Measurements from ENCODE around the gene ACIN1.
A peak's percentile ranks its signal among the peaks of the same experiment; 100 is the strongest.

Gene ACIN1

GRCh38 chr14:23025151-23025814, 69.7 kb downstream of the ACIN1 start:
- Histone ChIP-seq H2BK120ac (ENCODE audit: low read depth, low read length) (no peak overlapping the region), H3K9ac (ENCODE audit: low read depth, low read length, poor library complexity) (peak overlapping the region; percentile 24), H3K4me3 (ENCODE audit: low read length in 2 of 2) (no peak overlapping the region), H3K4me2 (ENCODE audit: insufficient read depth, low read length, poor library complexity, severe bottlenecking) (no peak overlapping the region), H3K18ac (ENCODE audit: low read length) (no peak overlapping the region), H4K91ac (ENCODE audit: low read depth, low read length, poor library complexity) (no peak overlapping the region), H3K14ac (ENCODE audit: low read length) (no peak overlapping the region), H2AK5ac (ENCODE audit: low read depth, low read length) (no peak overlapping the region), H3K4ac (ENCODE audit: low read length) (no peak overlapping the region), H3K9me3 (replicated peaks in 1 of 2; ENCODE audit: control insufficient read depth in 2 of 2, insufficient read depth in 1 of 2, low read depth in 1 of 2, low read length in 2 of 2) (no peaks in the 10 kb centered on the region), H3K79me1 (ENCODE audit: low read depth, low read length) (no peaks in the 10 kb centered on the region), H3K27ac (replicated peaks; ENCODE audit: low read length) (no peak overlapping the region), H2BK12ac (ENCODE audit: low read length) (no peak overlapping the region), H3K36me3 (replicated peaks in 1 of 2; ENCODE audit: control insufficient read depth in 2 of 2, insufficient read depth in 2 of 2, low read length in 2 of 2) (peaks cover 16 to 56% of the 10 kb centered on the region in 2 donors), H2AFZ (ENCODE audit: low read length) (no peak overlapping the region), H3K4me1 (ENCODE audit: control insufficient read depth in 2 of 2, insufficient read depth in 1 of 2, low read depth in 1 of 2, low read length in 2 of 2) (peaks cover 2 to 13% of the 10 kb centered on the region in 2 donors), H4K8ac (ENCODE audit: low read depth, low read length) (no peak overlapping the region), H3K23ac (ENCODE audit: low read depth, low read length, poor library complexity) (no peak overlapping the region), H2BK15ac (ENCODE audit: low read length) (no peak overlapping the region), H2BK5ac (ENCODE audit: low read length) (no peak overlapping the region), H3K27me3 (ENCODE audit: control insufficient read depth in 3 of 3, insufficient read depth in 3 of 3, low read depth in 1 of 3, low read length in 3 of 3) (no peaks in the 10 kb centered on the region)
- WGBS, 2 donors (ENCODE audit: extremely low coverage in 2 of 2, insufficient read length in 2 of 2, insufficient replicate concordance in 1 of 2) = no CpG with 5 or more reads among the region's 4 CpGs
- no peak for DNase-seq (ENCODE audit: low spot score)

GRCh38 chr14:23024612-23025075, 70.3 kb downstream of the ACIN1 start:
- H3K27me3 ChIP-seq (ENCODE audit: control insufficient read depth in 3 of 3, insufficient read depth in 3 of 3, low read depth in 1 of 3, low read length in 3 of 3) = no peaks in the 10 kb centered on the region
- no peak overlapping the region for H4K91ac ChIP-seq (ENCODE audit: low read depth, low read length, poor library complexity)
- H2BK120ac ChIP-seq (ENCODE audit: low read depth, low read length) = no peak overlapping the region
- no peak overlapping the region for H3K14ac ChIP-seq (ENCODE audit: low read length)
- no CpG with 5 or more reads among the region's 7 CpGs for WGBS, 2 donors (ENCODE audit: extremely low coverage in 2 of 2, insufficient read length in 2 of 2, insufficient replicate concordance in 1 of 2)
- no peak for DNase-seq (ENCODE audit: low spot score)
- H2BK5ac ChIP-seq (ENCODE audit: low read length) = no peak overlapping the region
- no peak overlapping the region for H4K8ac ChIP-seq (ENCODE audit: low read depth, low read length)
- H3K4me2 ChIP-seq (ENCODE audit: insufficient read depth, low read length, poor library complexity, severe bottlenecking) = no peak overlapping the region
- no peak overlapping the region for H3K9ac ChIP-seq (ENCODE audit: low read depth, low read length, poor library complexity)
- no peak overlapping the region for H3K4me3 ChIP-seq (ENCODE audit: low read length in 2 of 2)
- H3K27ac ChIP-seq (replicated peaks; ENCODE audit: low read length) = no peak overlapping the region
- H2BK15ac ChIP-seq (ENCODE audit: low read length) = no peak overlapping the region
- no peak overlapping the region for H3K23ac ChIP-seq (ENCODE audit: low read depth, low read length, poor library complexity)
- H2AFZ ChIP-seq (ENCODE audit: low read length) = no peak overlapping the region
- no peak overlapping the region for H3K4ac ChIP-seq (ENCODE audit: low read length)
- H3K36me3 ChIP-seq (replicated peaks in 1 of 2; ENCODE audit: control insufficient read depth in 2 of 2, insufficient read depth in 2 of 2, low read length in 2 of 2) = peaks cover 16 to 55% of the 10 kb centered on the region in 2 donors
- H2BK12ac ChIP-seq (ENCODE audit: low read length) = no peak overlapping the region
- H3K18ac ChIP-seq (ENCODE audit: low read length) = no peak overlapping the region
- H3K4me1 ChIP-seq (ENCODE audit: control insufficient read depth in 2 of 2, insufficient read depth in 1 of 2, low read depth in 1 of 2, low read length in 2 of 2) = peaks cover 2 to 13% of the 10 kb centered on the region in 2 donors
- no peaks in the 10 kb centered on the region for H3K9me3 ChIP-seq (replicated peaks in 1 of 2; ENCODE audit: control insufficient read depth in 2 of 2, insufficient read depth in 1 of 2, low read depth in 1 of 2, low read length in 2 of 2)
- no peaks in the 10 kb centered on the region for H3K79me1 ChIP-seq (ENCODE audit: low read depth, low read length)
- no peak overlapping the region for H2AK5ac ChIP-seq (ENCODE audit: low read depth, low read length)

GRCh38 chr14:23023795-23024152, 71.2 kb downstream of the ACIN1 start:
- DNase-seq (ENCODE audit: low spot score) = no peak
- no peak overlapping the region for H2BK5ac ChIP-seq (ENCODE audit: low read length)
- H3K18ac ChIP-seq (ENCODE audit: low read length) = no peak overlapping the region
- no peak overlapping the region for H4K91ac ChIP-seq (ENCODE audit: low read depth, low read length, poor library complexity)
- H3K27me3 ChIP-seq (ENCODE audit: control insufficient read depth in 3 of 3, insufficient read depth in 3 of 3, low read depth in 1 of 3, low read length in 3 of 3) = no peaks in the 10 kb centered on the region
- no peak overlapping the region for H3K9ac ChIP-seq (ENCODE audit: low read depth, low read length, poor library complexity)
- H2AK5ac ChIP-seq (ENCODE audit: low read depth, low read length) = no peak overlapping the region
- no peaks in the 10 kb centered on the region for H3K79me1 ChIP-seq (ENCODE audit: low read depth, low read length)
- H3K4me2 ChIP-seq (ENCODE audit: insufficient read depth, low read length, poor library complexity, severe bottlenecking) = no peak overlapping the region
- no peak overlapping the region for H2BK12ac ChIP-seq (ENCODE audit: low read length)
- H2BK15ac ChIP-seq (ENCODE audit: low read length) = no peak overlapping the region
- peaks cover 2 to 13% of the 10 kb centered on the region in 2 donors for H3K4me1 ChIP-seq (ENCODE audit: control insufficient read depth in 2 of 2, insufficient read depth in 1 of 2, low read depth in 1 of 2, low read length in 2 of 2)
- H3K36me3 ChIP-seq (replicated peaks in 1 of 2; ENCODE audit: control insufficient read depth in 2 of 2, insufficient read depth in 2 of 2, low read length in 2 of 2) = peaks cover 15 to 47% of the 10 kb centered on the region in 2 donors
- no peak overlapping the region for H2AFZ ChIP-seq (ENCODE audit: low read length)
- H3K4me3 ChIP-seq (ENCODE audit: low read length in 2 of 2) = no peak overlapping the region
- no peak overlapping the region for H3K14ac ChIP-seq (ENCODE audit: low read length)
- H4K8ac ChIP-seq (ENCODE audit: low read depth, low read length) = no peak overlapping the region
- no CpG with 5 or more reads among the region's 2 CpGs for WGBS, 2 donors (ENCODE audit: extremely low coverage in 2 of 2, insufficient read length in 2 of 2, insufficient replicate concordance in 1 of 2)
- no peaks in the 10 kb centered on the region for H3K9me3 ChIP-seq (replicated peaks in 1 of 2; ENCODE audit: control insufficient read depth in 2 of 2, insufficient read depth in 1 of 2, low read depth in 1 of 2, low read length in 2 of 2)
- no peak overlapping the region for H3K23ac ChIP-seq (ENCODE audit: low read depth, low read length, poor library complexity)
- H2BK120ac ChIP-seq (ENCODE audit: low read depth, low read length) = no peak overlapping the region
- no peak overlapping the region for H3K4ac ChIP-seq (ENCODE audit: low read length)
- no peak overlapping the region for H3K27ac ChIP-seq (replicated peaks; ENCODE audit: low read length)

GRCh38 chr14:23023022-23023794, 71.7 kb downstream of the ACIN1 start:
- Histone ChIP-seq H3K4me1 (ENCODE audit: control insufficient read depth in 2 of 2, insufficient read depth in 1 of 2, low read depth in 1 of 2, low read length in 2 of 2) (peaks cover 2 to 13% of the 10 kb centered on the region in 2 donors), H2BK15ac (ENCODE audit: low read length) (no peak overlapping the region)
- WGBS, 2 donors (ENCODE audit: extremely low coverage in 2 of 2, insufficient read length in 2 of 2, insufficient replicate concordance in 1 of 2) = no CpG with 5 or more reads among the region's 8 CpGs

More at GRCh38 chr14:23023022-23023794, 71.7 kb downstream of the ACIN1 start:
- H3K14ac ChIP-seq (ENCODE audit: low read length) = no peak overlapping the region
- H3K18ac ChIP-seq (ENCODE audit: low read length) = no peak overlapping the region
- no peak overlapping the region for H3K23ac ChIP-seq (ENCODE audit: low read depth, low read length, poor library complexity)
- H3K9me3 ChIP-seq (replicated peaks in 1 of 2; ENCODE audit: control insufficient read depth in 2 of 2, insufficient read depth in 1 of 2, low read depth in 1 of 2, low read length in 2 of 2) = no peaks in the 10 kb centered on the region
- H3K79me1 ChIP-seq (ENCODE audit: low read depth, low read length) = no peaks in the 10 kb centered on the region
- H2BK12ac ChIP-seq (ENCODE audit: low read length) = no peak overlapping the region
- H4K91ac ChIP-seq (ENCODE audit: low read depth, low read length, poor library complexity) = no peak overlapping the region
- no peak overlapping the region for H4K8ac ChIP-seq (ENCODE audit: low read depth, low read length)
- no peak for DNase-seq (ENCODE audit: low spot score)
- peaks cover 14 to 42% of the 10 kb centered on the region in 2 donors for H3K36me3 ChIP-seq (replicated peaks in 1 of 2; ENCODE audit: control insufficient read depth in 2 of 2, insufficient read depth in 2 of 2, low read length in 2 of 2)
- H2AK5ac ChIP-seq (ENCODE audit: low read depth, low read length) = no peak overlapping the region
- H3K9ac ChIP-seq (ENCODE audit: low read depth, low read length, poor library complexity) = no peak overlapping the region
- H3K4ac ChIP-seq (ENCODE audit: low read length) = no peak overlapping the region
- H3K27ac ChIP-seq (replicated peaks; ENCODE audit: low read length) = no peak overlapping the region
- no peak overlapping the region for H3K4me3 ChIP-seq (ENCODE audit: low read length in 2 of 2)
- no peak overlapping the region for H2BK5ac ChIP-seq (ENCODE audit: low read length)
- H2BK120ac ChIP-seq (ENCODE audit: low read depth, low read length) = no peak overlapping the region
- H2AFZ ChIP-seq (ENCODE audit: low read length) = no peak overlapping the region
- H3K27me3 ChIP-seq (ENCODE audit: control insufficient read depth in 3 of 3, insufficient read depth in 3 of 3, low read depth in 1 of 3, low read length in 3 of 3) = no peaks in the 10 kb centered on the region
- H3K4me2 ChIP-seq (ENCODE audit: insufficient read depth, low read length, poor library complexity, severe bottlenecking) = no peak overlapping the region
